Astrocyte of the cerebellum (primary cell): ENCODE data around the gene GPSM3.
"Not testable (repeated sequence)": the region's sequence is repeated elsewhere in the genome, so short reads cannot be mapped to it uniquely, and the experiment has no call there.

Experiments used
- DNase-seq: peaks from one replicate; pipeline ENCODE4 v3.0.0-alpha.2; 2011; ENCODE audit warnings: low read depth
- H3K4me3 ChIP-seq: 2 replicates; pipeline ENCODE4 v1.5.1; 2011; ENCODE audit warnings: mild to moderate bottlenecking, low read depth, low read length, moderate library complexity
- in situ Hi-C: cut with HindIII; loops from 2 replicates; pipeline ENCODE4 v1.10.0; 2017; ENCODE audit warnings: low sequenced_read_pairs
- TF ChIP-seq, protein P1 (sequence below): IDR thresholded peaks from 2 replicates; pipeline ENCODE4 v1.5.1; 2012; ENCODE audit warnings: low read length, low read depth, moderate library complexity, mild to moderate bottlenecking; ENCODE audit errors: missing control alignments

GPSM3 gene

DNA sequence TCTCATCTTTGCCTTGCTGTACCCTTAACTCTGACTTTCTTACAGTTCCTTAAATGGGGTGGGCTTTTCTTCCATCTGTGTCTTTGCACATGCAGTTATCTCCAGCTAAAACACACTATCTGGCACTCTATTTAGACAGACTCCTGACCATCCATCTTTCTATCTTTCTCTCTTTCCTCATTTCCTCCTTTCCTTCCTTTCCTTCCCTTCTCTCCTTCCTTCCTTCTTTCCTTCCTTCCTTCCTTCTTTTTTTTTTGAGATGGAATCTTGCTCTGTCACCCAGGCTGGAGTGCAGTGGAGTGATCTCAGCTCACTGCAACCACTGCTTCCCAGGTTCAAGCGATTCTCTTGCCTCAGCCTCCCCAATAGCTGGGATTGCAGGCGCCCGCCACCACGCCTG lies 23.2 kb upstream of the GPSM3 start:
- TF ChIP-seq, protein P1, sequence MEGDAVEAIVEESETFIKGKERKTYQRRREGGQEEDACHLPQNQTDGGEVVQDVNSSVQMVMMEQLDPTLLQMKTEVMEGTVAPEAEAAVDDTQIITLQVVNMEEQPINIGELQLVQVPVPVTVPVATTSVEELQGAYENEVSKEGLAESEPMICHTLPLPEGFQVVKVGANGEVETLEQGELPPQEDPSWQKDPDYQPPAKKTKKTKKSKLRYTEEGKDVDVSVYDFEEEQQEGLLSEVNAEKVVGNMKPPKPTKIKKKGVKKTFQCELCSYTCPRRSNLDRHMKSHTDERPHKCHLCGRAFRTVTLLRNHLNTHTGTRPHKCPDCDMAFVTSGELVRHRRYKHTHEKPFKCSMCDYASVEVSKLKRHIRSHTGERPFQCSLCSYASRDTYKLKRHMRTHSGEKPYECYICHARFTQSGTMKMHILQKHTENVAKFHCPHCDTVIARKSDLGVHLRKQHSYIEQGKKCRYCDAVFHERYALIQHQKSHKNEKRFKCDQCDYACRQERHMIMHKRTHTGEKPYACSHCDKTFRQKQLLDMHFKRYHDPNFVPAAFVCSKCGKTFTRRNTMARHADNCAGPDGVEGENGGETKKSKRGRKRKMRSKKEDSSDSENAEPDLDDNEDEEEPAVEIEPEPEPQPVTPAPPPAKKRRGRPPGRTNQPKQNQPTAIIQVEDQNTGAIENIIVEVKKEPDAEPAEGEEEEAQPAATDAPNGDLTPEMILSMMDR, result no peak
- H3K4me3 ChIP-seq, result no peak overlapping the region
- DNase-seq, result no peak
- in situ Hi-C loops, result no loop called here

DNA sequence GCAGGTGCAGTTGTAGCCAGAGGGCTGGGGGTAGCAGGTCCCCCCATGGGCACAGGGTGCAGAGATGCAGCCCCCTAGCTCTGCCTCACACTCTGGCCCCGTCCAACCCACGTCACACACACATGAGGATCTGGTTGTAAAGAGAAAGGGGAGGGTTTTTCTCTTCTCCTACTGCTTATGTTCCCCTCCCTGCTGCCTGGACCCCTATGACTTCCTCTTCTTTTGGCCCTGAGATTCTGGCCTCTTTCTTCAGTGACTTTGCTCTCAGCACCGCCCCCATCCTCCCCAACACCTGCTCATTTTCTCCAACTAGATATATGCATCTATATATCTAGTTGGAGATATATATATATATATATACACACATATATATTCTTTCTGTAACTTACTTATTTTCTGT lies 21.7 kb upstream of the GPSM3 start:
- TF ChIP-seq, protein P1, result no peak
- in situ Hi-C loops, result no loop called here
- DNase-seq, result no peak
- no peak overlapping the region for H3K4me3 ChIP-seq

DNA sequence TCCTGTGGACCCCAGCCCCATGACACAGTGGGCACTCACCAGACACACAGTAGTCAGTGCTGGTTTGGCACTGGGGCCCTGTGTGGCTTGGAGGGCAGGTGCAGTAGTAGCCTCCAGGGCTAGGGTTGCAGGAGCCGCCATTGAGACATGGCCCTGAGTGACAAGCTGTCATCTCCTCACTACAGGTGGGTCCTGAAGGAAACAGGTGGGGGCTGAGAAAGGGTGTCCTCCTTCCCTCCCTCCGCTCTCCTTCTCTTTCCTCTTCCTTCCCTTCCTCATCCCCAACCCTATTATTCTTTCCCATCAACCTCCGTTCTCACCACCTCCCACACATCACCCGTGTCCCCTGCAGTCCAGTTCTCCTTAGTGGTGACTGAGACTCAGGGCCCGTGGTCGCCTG lies 21.2 kb upstream of the GPSM3 start:
- H3K4me3 ChIP-seq, result no peak overlapping the region
- DNase-seq, result no peak
- TF ChIP-seq, protein P1, result no peak
- in situ Hi-C loops, result no loop called here

DNA sequence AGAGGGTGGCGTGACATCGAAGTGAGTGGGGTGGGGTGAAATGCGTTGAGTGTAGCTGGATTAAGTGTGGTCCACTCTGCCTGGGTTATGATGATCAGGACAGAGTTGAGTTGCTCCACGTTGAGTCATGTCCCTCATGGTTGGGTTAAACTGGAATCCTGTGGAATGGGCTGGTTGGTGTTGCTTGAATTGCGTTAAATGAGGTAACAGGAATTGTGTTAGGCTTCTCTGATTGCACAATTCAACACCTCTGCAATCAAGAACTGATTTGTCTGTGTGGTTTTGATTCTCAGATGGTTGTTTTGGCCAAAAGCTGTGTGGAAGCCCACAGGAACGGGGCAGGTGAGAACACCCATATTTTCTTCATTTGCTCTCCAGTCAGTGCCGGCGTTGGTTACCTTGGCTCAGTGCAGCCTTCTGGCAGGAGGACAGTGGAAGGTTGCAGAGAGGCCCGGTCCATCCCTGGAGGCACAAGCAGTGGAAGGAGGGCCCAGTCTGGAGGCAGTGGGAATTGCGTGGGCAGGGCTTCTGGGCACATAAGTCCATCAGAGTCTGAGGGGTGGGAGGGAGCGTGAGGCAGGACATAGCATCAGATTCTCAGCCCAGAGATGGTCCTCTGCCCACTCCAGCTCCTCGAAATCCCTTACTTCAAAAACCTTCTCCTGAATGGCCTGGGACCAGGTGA lies 19.8 kb upstream of the GPSM3 start:
- no peak for DNase-seq
- in situ Hi-C loops, result no loop called here
- H3K4me3 ChIP-seq, result no peak overlapping the region
- TF ChIP-seq, protein P1, result no peak

DNA sequence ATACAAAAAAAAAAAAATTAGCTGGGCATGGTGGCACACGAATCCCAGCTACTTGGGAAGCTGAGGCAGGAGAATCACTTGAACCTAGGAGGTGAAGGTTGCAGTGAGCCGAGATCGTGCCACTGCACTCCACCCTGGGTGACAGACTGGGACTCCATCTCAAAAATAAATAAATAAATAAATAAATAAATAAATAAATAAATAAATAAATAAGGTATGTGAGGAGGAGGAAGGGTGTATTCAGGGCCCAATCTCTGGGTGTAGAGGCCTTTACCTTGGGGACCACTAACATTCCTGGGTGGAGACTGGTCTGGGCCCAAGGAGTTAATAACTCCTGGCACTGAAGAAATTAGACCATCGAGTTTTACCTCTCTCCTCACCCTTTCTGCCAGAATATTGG lies 19.0 kb upstream of the GPSM3 start:
- in situ Hi-C loops, DNase-seq, H3K4me3 ChIP-seq: not testable (repeated sequence)

DNA sequence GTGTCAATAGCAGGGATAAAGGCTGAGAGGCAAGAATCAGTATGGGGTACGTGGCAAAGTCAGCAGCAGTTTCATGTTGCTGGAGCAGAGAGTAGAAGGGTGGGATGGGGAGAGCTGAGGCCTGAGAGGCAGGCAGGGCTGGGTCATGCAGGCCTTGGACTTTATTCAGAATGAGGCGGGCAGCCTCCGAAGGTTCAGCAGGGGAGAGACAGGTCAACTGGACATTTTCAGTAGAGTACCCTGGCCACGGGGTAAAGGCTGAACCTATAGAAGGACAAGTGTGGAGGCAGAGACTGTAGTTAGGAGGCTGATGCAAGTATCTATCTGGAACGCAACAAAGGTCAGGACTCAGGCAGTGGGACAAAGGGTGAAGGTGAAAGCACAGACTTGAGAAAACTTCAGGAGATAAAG lies 17.8 kb upstream of the GPSM3 start:
- TF ChIP-seq, protein P1, result no peak
- no peak overlapping the region for H3K4me3 ChIP-seq
- in situ Hi-C loops, result no loop called here
- no peak for DNase-seq

DNA sequence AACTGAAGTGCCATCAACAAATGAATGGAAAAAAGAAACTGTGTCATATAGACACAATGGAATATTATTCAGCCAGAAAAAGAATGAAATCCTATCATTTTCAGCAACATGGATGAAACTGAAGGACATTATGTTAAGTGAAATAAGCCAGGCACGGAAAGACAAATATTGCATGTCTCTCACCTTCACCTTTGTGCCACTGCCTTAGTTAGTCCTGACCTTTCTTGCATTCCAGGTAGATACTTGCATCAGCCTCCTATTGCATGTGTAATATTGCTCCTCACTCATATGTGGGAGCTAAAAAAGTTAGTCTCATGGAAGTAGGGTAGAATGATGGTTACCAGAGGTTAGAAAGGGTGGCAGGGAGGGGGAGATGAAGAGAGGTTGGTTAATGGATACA lies 16.6 kb upstream of the GPSM3 start:
- DNase-seq, result no peak
- H3K4me3 ChIP-seq, result no peak overlapping the region
- in situ Hi-C loops, result no loop called here
- TF ChIP-seq, protein P1, result no peak
